H1 (cell line): Measurements from ENCODE around the gene NOTUM. TPM values are rescaled to one million over a fixed set of nuclear protein-coding genes. Genes with fewer than 3 reads are reported as not detected.
A peak's percentile ranks its signal among the peaks of the same experiment; 100 is the strongest.

Source experiments
- BCL11A ChIP-seq, 2 experiments: IDR thresholded peaks; one replicate each; pipeline ENCODE4 v1.6.1; 2011; ENCODE audit warnings: low read depth in 2 of 2, low read length in 2 of 2, mild to moderate bottlenecking in 2 of 2
- BRCA1 ChIP-seq: IDR thresholded peaks from 2 replicates; pipeline ENCODE4 v1.6.1; 2012; ENCODE audit warnings: low read depth, low read length, improper control_type of control experiment
- CBX8 ChIP-seq: fragments of 300-800, 300-1000 bp; sonication (generic); IDR thresholded peaks from 2 replicates; pipeline ENCODE4 v1.7.1; 2016; ENCODE audit warnings: low read depth, low read length, borderline replicate concordance
- CHD2 ChIP-seq: IDR thresholded peaks from 2 replicates; pipeline ENCODE4 v1.6.1; 2012; ENCODE audit warnings: low read length, improper control_type of control experiment
- CTCF ChIP-seq, 3 experiments: IDR thresholded peaks; 1 replicate in 2 of 3; 2 replicates in 1 of 3; pipeline versions ENCODE4 v1.5.1 to v1.6.1; 2011; ENCODE audit warnings: low read length in 3 of 3, mild to moderate bottlenecking in 3 of 3, inconsistent platforms in 2 of 3, low read depth in 1 of 3, moderate library complexity in 1 of 3; ENCODE audit not compliant: insufficient read depth in 1 of 3; ENCODE audit errors: control extremely low read depth in 1 of 3
- EGR1 ChIP-seq: IDR thresholded peaks from 2 replicates; pipeline ENCODE4 v1.6.1; 2011; ENCODE audit warnings: low read depth, low read length, borderline replicate concordance
- EZH2 ChIP-seq: fragments of 200-600 bp; sonication (generic); IDR thresholded peaks from 2 replicates; pipeline ENCODE4 v1.7.1; 2012; ENCODE audit warnings: low read depth, mild to moderate bottlenecking, moderate library complexity, low read length, inconsistent platforms; ENCODE audit not compliant: severe bottlenecking
- FOSL1 ChIP-seq: IDR thresholded peaks from 2 replicates; pipeline ENCODE4 v1.6.1; 2011; ENCODE audit warnings: mild to moderate bottlenecking, low read depth, low read length, moderate library complexity; ENCODE audit not compliant: insufficient read depth
- JUND ChIP-seq: IDR thresholded peaks from 2 replicates; pipeline ENCODE4 v1.6.1; 2011; ENCODE audit warnings: mild to moderate bottlenecking, improper control_type of control experiment, low read length
- MAFK ChIP-seq: IDR thresholded peaks from 2 replicates; pipeline ENCODE4 v1.6.1; 2012; ENCODE audit warnings: low read depth, mild to moderate bottlenecking, improper control_type of control experiment, low read length
- NANOG ChIP-seq: IDR thresholded peaks from 2 replicates; pipeline ENCODE4 v1.6.1; 2011; ENCODE audit warnings: low read length, low read depth, mild to moderate bottlenecking, inconsistent platforms; ENCODE audit not compliant: insufficient read depth, poor library complexity, severe bottlenecking
- RBBP5 ChIP-seq: IDR thresholded peaks from 2 replicates; pipeline ENCODE4 v1.7.1; 2012; ENCODE audit warnings: low read depth, mild to moderate bottlenecking, inconsistent platforms, low read length, moderate library complexity, borderline replicate concordance
- RFX5 ChIP-seq: IDR thresholded peaks from 2 replicates; pipeline ENCODE4 v1.6.1; 2011; ENCODE audit warnings: low read depth, low read length, improper control_type of control experiment, borderline replicate concordance
- SAP30 ChIP-seq: fragments of 300-600 bp; sonication (generic); IDR thresholded peaks from 2 replicates; pipeline ENCODE4 v1.7.1; 2012; ENCODE audit warnings: low read length, moderate library complexity, mild to moderate bottlenecking, inconsistent platforms; ENCODE audit not compliant: insufficient read depth, insufficient replicate concordance
- SIX5 ChIP-seq: IDR thresholded peaks from 2 replicates; pipeline ENCODE4 v1.6.1; 2011; ENCODE audit warnings: mild to moderate bottlenecking, low read depth, low read length
- TBP ChIP-seq: IDR thresholded peaks from 2 replicates; pipeline ENCODE4 v1.6.1; 2011; ENCODE audit warnings: low read depth, low read length, improper control_type of control experiment
- TEAD4 ChIP-seq: IDR thresholded peaks from 2 replicates; pipeline ENCODE4 v1.6.1; 2012; ENCODE audit warnings: low read depth, low read length, inconsistent platforms, mixed read lengths
- polyA plus RNA-seq, 7 experiments: library from polyadenylated mRNA; depleted of rRNA in 3 of 7; stranded (reverse) in 5 of 7; unstranded in 2 of 7; fragments of >200 nt in 5 of 7; fragments of 200-250 nt in 2 of 7; gene quantifications; 1 replicate in 5 of 7; 2 replicates in 1 of 7; 4 replicates in 1 of 7; pipeline versions ENCODE4 v1.2.1 to v1.2.3, GENCODE V29; 2011 to 2013; ENCODE audit warnings: missing spikeins in 2 of 7, mixed read lengths in 2 of 7
- total RNA-seq: library from RNA; stranded (reverse); fragmentation: NEBNext Ultra II Directional; extraction: Animal tissue kit (Norgen Biotek cat#: 25700); gene quantifications from 2 replicates; pipeline ENCODE4 v1.2.1, GENCODE V29; 2021
- TF ChIP-seq, protein P1 (sequence below): IDR thresholded peaks from 2 replicates; pipeline ENCODE4 v1.6.1; 2012; ENCODE audit warnings: low read length, inconsistent platforms

Gene NOTUM
- total and polyA plus RNA-seq, 2 of the 8 experiments (the other 6 are each of a cell fraction or from before 2014, with no cell fraction given), result 0.45 to 0.76 TPM

DNA sequence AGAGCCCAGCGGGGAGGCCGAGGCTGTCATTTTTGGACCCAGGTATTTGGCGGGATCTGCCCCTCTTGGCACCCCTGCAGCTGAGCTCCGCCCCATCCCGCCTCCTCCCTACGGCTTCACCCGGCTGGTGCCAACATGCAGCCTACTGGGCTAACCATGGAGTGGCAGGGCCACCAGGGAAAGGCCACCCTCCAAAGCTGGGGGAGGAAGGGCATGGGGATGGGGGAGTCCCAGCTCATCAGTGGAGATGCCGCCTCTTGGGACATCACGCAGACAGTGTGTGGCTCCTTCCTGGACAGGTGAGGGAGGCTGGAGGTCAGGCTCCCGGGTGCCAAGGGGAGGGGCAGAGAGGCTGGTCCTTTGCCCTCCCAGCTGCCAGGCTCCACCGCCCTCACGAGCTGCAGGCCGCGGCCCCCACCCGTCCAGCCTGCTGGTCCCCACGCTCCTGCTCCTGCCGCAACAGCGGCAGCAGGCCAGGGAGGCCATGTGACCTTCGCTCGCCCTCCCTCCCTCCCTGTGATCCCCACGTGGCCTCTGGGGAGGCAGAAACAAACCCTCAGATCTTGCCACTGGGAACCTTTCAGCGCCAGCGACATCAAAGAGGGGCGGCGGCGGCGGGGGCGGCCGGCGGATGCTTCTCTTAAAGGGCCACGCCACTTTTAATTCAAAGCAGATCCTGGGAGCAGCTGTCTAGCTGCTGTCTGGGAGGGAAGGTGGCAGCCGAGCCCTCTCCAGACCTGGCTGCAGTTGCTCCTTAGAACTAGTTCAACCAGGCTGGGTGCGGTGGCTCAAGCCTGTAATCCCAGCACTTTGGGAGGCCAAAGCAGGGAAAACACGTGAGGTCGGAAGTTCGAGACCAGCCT, 6.8 kb upstream of the NOTUM start (continued):
- no peak for TF ChIP-seq BCL11A (IDR thresholded peaks at IDR 0.05; ENCODE audit: low read depth in 2 of 2, low read length in 2 of 2)
- TF ChIP-seq RBBP5, result no peak
- TF ChIP-seq EZH2, result no peak
- no peak for TF ChIP-seq CHD2
- no peak for TF ChIP-seq JUND
- TF ChIP-seq FOSL1, result no peak
- no peak for TF ChIP-seq MAFK
- no peak for TF ChIP-seq TEAD4
- no peak for TF ChIP-seq TBP
- peak; percentile 96 for TF ChIP-seq EGR1
- no peak for TF ChIP-seq CBX8
- no peak for TF ChIP-seq CTCF (IDR thresholded peaks at IDR 0.05; ENCODE audit: control extremely low read depth in 1 of 3, insufficient read depth in 1 of 3, low read depth in 1 of 3, low read length in 3 of 3)
- peak; percentile 63 for TF ChIP-seq NANOG
- no peak for TF ChIP-seq BRCA1
- TF ChIP-seq SAP30, result no peak
- TF ChIP-seq, protein P1, sequence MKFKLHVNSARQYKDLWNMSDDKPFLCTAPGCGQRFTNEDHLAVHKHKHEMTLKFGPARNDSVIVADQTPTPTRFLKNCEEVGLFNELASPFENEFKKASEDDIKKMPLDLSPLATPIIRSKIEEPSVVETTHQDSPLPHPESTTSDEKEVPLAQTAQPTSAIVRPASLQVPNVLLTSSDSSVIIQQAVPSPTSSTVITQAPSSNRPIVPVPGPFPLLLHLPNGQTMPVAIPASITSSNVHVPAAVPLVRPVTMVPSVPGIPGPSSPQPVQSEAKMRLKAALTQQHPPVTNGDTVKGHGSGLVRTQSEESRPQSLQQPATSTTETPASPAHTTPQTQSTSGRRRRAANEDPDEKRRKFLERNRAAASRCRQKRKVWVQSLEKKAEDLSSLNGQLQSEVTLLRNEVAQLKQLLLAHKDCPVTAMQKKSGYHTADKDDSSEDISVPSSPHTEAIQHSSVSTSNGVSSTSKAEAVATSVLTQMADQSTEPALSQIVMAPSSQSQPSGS, result no peak
- no peak for TF ChIP-seq SIX5
- no peak for TF ChIP-seq RFX5
